Transverse colon (tissue), 3 donors: ENCODE results near the gene ADAM10.

ENCODE experiments used
- EP300 ChIP-seq: sonication (generic); formaldehyde crosslinking; IDR thresholded peaks from one replicate; pipeline ENCODE4 v1.6.1; 2017; ENCODE audit warnings: antibody characterized with exemption, low read depth
- POLR2A ChIP-seq: fragments of 450-650 bp; IDR thresholded peaks from one replicate; pipeline ENCODE4 v1.6.1; 2016; ENCODE audit warnings: antibody characterized with exemption, mild to moderate bottlenecking, moderate library complexity
- TF ChIP-seq, protein P1 (sequence below), 5 experiments: fragments of 200-600 bp in 3 of 5; fragments of 450-650 bp in 2 of 5; sonication (generic) in 3 of 5; IDR thresholded peaks; 1 replicate in 2 of 5; 2 replicates in 3 of 5; pipeline ENCODE4 v1.5.1; 2016 to 2017; ENCODE audit warnings: antibody characterized with exemption in 5 of 5, inconsistent platforms in 3 of 5, mild to moderate bottlenecking in 2 of 5, moderate library complexity in 1 of 5

- TF ChIP-seq, protein P1, sequence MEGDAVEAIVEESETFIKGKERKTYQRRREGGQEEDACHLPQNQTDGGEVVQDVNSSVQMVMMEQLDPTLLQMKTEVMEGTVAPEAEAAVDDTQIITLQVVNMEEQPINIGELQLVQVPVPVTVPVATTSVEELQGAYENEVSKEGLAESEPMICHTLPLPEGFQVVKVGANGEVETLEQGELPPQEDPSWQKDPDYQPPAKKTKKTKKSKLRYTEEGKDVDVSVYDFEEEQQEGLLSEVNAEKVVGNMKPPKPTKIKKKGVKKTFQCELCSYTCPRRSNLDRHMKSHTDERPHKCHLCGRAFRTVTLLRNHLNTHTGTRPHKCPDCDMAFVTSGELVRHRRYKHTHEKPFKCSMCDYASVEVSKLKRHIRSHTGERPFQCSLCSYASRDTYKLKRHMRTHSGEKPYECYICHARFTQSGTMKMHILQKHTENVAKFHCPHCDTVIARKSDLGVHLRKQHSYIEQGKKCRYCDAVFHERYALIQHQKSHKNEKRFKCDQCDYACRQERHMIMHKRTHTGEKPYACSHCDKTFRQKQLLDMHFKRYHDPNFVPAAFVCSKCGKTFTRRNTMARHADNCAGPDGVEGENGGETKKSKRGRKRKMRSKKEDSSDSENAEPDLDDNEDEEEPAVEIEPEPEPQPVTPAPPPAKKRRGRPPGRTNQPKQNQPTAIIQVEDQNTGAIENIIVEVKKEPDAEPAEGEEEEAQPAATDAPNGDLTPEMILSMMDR (IDR thresholded peaks at IDR 0.05), result no peak
- TF ChIP-seq POLR2A (no peak), EP300 (no peak)
These were observed 100.3 kb downstream of the ADAM10 start for GRCh38 chr15:58649175-58649574.
